GM19099 (cell line): ENCODE data around the gene ATP5MK.

Source experiments
- POLR2A ChIP-seq: IDR thresholded peaks from 3 replicates; pipeline ENCODE4 v1.6.1; 2011; ENCODE audit warnings: low read depth; ENCODE audit not compliant: insufficient read length; ENCODE audit errors: extremely low read depth

Gene ATP5MK

DNA sequence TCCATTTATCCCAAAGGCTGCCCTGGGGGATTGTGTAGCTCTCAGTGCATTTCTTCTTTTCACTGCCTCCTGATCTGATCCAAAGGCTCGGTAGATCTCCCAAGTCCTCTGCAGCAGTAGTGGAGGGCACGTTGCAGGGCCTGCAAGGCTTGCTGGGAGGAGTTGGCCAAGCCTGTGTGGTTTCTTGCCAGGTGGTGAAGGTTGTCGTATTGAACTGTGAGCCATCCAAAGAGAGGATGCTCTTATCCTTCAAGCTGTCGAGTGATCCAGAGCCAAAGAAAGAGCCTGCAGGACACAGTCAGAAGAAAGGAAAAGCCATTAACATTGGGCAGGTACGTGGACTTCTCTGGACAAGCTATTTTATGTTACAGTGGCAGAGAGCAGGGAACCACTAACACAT is 21.3 kb upstream of the ATP5MK start:
- TF ChIP-seq POLR2A, result no peak

DNA sequence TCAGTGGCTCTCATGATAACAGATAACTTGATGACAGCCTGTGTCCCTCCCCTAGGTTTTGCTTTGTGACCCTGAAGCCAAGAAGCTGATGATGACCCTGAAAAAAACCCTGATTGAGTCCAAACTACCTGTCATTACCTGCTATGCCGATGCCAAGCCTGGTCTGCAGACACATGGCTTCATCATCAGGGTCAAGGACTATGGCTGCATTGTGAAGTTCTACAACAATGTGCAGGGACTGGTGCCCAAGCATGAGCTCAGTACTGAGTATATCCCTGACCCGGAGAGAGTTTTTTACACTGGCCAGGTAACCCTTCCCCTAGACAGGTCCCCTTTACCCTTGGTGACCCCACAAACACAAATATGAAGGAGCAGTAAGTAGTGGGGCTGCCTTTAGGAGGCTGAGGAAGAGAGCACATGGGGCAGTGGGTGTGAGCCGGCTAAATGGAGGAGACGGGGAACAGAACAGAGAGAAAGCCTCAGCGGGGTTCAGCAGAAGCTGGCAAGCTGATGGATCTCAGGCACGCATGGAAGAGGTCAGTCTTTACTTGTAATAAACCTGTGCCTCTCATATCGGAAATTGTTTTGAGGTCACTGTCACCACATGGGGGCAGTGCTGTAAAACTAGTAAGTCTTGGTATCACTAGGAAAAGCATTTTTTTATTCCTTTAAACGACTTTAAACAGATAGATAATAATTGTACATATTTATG is 20.3 kb upstream of the ATP5MK start:
- TF ChIP-seq POLR2A, result no peak

DNA sequence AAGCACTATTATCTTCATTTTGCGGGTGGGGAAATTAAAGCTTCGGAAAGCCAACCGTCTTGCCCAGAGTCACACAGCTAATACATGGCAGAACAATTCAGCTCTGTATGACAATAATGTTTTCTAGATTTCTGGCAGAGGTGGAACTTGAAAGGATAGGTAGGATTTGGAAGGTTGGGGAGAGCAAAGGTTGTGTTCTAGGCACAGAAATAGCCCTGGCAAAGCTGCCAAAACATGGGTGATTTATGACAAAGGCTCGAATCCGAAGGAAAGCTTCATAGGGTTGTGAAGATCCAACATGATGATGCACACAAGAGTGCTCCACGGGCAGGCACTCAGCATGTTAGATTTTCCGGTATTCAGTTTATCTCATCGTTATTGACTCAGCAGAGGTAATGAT is 19.3 kb upstream of the ATP5MK start:
- no peak for TF ChIP-seq POLR2A

DNA sequence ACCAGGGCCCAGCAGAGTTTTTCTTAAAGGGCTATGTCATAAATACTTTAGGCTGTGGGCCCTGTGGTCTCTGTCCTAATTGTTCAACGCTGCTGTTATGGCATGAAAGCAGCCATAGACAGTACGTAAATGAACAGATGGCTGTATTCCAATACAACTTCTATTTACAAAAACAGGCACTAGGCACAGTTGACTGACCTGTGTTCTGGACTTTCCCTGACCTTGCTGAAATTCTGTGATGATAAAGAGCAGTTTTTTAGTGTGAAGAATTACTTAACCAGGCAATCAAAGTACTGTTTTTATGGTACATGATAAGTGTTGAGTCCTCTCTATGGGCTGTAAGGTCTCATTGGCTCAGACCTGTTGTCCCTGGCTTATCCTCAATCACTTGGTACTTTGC is 17.3 kb upstream of the ATP5MK start:
- no peak for TF ChIP-seq POLR2A

DNA sequence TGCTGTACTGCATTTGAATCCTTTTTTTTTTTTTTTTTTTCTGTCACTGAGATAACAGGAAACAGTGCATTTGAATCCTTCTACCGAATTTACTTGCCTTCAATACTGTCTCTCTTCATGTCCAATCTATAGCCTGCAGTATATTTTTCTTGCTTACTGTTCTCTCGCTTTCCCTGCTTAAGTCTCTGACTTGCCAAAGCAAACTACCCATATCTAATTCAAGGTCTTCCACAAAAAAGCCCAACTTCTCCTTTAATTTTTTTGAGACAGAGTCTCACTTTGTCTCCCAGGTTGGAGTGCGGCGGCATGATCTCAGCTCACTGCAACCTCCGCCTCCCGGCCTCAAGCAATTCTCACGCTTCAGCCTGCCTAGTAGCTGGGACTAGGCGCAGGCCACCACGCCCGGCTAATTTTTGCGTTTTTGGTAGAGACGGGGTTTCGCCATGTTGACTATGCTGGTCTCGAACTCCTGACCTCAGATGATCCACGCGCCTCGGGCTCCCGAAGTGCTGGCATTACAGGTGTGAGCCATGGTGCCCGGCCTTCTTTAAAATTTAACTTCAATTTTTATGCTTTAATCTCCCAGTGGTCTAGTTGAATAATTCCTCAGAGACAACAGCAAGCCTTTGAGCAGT is 1.0 kb upstream of the ATP5MK start:
- no peak for TF ChIP-seq POLR2A

DNA sequence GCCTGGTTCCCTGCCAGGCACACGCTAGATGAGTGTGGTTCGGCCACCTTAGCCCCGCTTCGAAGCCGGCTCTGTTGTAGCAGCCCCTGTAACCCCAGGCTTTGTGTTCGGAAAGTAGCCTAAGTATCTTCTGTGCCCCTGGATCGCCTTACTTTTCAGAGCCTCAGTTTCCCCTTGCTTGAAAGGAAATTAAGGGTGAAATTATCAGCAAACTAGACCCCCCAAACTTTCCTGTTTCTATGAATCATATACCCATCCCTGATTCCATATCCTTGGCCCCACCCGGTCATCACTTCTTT is 463 bp upstream of the ATP5MK start:
- TF ChIP-seq POLR2A, result no peak

DNA sequence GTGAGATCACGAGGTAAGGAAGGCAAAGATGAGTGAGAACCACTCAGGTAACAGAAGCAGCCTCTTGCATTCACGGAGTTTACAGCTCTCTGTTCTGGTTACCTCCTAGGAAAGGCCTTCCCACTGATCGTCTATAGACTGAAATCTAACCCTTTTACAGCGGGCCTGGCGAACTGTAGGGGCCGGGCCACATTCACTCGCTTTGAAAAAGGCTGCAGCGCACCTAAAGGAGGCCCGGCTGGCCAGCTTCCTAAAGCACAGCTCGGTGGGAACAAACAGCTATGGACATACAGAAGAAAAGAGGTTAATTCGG is 565 bp downstream of the ATP5MK start:
- no peak for TF ChIP-seq POLR2A

DNA sequence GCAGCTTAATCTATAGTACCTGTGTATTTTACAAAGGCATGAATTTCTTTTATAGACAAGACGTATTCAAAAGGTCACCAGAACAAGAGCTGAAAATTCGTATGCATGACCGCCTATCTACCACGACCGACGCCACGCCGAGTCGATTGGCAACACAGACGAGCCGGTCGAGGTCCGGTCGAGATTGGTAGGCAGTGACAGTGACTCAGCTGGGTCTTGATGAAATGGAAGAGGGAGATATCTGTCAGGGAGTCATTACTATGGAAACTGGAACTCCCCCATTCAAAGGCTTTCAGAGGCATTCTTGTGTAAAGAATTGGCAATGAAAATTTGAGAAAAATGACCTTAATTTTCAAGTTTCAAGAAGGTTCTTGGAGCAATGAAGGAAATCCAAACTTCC is 2.1 kb downstream of the ATP5MK start:
- no peak for TF ChIP-seq POLR2A

DNA sequence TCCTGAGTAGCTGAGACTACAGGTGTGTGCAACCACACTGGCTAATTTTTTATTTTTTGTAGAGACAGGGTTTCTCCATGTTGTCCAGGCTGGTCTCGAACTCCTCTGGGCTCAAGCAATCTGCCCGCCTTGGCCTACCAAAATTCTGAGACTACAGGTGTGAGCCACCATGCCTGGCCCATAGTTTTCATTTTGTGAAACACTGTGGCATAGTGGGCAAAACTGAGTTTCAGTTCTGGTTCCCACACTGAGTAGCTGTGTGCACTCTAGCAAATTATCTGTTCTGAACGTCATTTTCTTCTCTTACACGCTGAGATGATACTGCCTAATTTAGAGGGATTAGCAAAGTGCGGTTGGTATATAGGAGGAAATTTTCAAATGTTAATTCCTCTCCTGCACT is 13.5 kb downstream of the ATP5MK start:
- no peak for TF ChIP-seq POLR2A

DNA sequence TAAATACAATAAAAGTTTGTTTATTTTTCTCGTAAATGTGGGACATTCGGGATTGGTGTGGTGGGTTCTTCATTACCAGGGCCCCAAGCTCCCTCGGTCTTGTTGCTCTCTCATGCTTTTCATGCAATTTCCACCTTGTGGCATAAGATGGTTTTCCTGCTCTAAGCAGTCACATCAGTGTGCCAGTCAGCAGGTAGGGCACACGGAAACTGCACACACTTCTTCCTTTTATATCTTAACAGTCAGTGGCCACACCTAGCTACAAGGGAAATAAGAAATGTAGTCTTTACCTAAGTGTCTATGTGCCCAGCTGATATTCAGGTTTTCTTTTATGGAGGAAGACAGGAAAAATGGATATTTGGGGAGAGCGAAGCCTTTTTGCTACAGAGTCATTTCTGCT is 22.0 kb downstream of the ATP5MK start:
- no peak for TF ChIP-seq POLR2A

DNA sequence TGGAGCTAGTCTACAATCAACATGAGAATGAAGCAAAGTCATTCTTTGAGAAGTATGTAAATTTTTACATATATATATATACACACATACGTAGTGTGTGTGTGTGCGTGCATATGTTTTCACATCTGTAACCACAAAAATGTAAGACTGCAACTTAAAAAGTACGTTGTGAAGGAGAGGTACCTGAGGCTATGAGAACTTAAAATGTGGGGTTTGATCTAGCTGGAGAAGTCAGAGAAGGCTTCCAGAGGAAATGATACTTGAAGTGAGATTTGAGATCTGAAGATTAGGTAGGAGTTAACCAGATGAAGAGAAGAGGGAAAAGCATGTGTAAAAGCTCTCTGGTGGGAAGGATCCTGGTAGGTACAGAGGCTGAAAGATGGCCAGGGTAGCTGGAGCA is 22.7 kb downstream of the ATP5MK start:
- no peak for TF ChIP-seq POLR2A

DNA sequence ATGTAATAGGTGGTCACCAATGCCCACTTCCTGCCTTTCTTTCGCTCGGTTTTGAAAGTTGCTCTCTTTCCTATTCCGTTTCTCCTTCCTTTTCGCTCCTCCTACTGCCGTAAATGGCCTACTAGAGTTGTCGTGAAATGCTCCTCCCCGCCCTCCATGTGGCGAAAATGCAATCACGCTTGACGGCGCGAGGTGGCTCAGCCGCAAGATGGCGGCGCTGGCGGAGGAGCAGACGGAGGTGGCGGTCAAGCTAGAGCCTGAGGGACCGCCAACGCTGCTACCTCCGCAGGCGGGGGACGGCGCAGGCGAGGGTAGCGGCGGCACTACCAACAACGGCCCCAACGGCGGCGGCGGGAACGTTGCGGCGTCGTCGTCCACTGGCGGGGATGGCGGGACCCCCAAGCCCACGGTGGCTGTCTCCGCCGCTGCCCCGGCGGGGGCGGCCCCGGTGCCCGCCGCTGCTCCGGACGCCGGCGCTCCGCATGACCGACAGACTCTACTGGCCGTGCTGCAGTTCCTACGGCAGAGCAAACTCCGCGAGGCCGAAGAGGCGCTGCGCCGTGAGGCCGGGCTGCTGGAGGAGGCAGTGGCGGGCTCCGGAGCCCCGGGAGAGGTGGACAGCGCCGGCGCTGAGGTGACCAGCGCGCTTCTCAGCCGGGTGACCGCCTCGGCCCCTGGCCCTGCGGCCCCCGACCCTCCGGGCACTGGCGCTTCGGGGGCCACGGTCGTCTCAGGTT is 28.3 kb downstream of the ATP5MK start, which contains the start of gene TAF5:
TSS of gene TAF5 (plus strand) at position 195 of the 737 bp plus-strand sequence. CDS start at position 209, 14 bp downstream.
- TF ChIP-seq POLR2A, result peak; percentile 90

DNA sequence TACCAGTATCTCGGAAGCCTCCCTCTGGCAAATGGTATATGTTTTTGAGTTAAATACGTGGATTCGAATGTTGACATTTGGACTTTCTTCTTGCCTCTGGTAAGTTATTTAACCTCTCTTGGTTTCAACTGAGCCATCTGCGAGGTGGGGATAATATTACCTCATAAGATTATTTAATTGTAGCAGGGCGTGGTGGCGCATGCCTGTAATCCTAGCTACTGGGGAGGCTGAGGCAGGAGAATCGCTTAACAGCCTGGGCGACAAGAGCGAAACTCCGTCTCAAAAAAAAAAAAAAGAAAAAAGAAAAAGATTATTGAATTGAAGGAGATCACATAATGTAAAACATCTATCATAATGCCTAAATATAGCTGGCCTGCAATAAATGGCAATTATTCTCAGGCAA is 28.9 kb downstream of the ATP5MK start:
- no peak for TF ChIP-seq POLR2A

DNA sequence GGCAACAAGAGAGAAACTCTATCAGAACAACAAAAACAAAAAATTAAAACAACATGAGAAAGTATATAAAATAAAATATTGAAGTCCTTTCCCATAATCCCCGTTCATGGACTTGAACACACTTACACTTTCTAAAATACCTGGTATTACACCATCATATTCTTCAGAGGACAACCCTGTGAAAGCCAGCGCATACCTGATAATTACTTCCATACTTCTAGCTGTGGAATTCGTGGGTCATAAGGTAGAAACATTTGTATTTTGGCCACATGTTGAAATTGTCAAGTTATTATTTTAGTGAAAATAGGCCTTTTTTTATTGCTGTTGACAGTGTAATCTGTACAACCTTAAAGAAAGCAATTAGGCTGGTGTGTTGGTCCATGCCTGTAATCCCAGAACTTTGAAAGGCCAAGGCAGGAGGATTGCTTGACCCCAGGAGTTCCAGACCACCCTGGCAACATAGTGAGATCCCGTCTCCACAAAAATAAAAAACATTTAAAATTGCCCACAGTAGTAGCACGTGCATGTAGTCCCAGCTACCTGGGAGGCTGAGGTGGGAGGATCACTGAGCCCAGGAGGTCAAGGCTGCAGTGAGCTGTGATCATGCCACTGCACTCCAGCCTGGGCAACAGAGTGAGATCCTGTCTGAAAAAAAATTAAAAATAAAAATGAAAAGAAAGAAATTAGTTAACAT is 40.2 kb downstream of the ATP5MK start:
- no peak for TF ChIP-seq POLR2A

DNA sequence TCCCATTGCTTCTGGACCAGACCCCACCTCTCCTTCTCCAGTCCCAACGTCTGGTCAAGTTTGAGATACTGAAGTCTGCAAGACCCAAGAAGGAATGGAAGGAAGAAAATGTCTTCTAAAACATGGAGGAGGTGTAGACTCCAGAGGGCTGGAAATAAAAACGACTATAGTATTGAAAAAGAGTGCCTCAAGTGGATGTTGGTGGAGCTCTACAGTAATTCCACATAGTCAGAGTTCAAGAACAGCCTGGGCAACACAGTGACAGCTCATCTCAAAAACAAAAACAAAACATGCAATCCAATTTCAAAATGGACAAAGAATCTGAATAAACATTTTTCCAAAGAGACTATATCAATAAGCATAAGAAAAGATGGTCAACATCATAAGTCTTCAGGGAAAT is 43.0 kb downstream of the ATP5MK start:
- TF ChIP-seq POLR2A, result no peak
